Glomerular endothelial cell (primary cell): Measurements from ENCODE around the gene CCSAP. TPM values are rescaled to one million over a fixed set of nuclear protein-coding genes. Genes with fewer than 3 reads are reported as not detected.

Experiments
- DNase-seq: peaks from one replicate; pipeline ENCODE4 v3.0.0-alpha.2; 2011; ENCODE audit warnings: low read depth, low spot score; ENCODE audit errors: extremely low read depth
- total RNA-seq: library from RNA; depleted of rRNA; stranded (reverse); fragments of >200 nt; gene quantifications from 2 replicates; pipeline ENCODE4 v1.2.3, GENCODE V29; 2015

The CCSAP gene
- total RNA-seq, 1 donor from 2014 or later, result 3.6 TPM

DNA sequence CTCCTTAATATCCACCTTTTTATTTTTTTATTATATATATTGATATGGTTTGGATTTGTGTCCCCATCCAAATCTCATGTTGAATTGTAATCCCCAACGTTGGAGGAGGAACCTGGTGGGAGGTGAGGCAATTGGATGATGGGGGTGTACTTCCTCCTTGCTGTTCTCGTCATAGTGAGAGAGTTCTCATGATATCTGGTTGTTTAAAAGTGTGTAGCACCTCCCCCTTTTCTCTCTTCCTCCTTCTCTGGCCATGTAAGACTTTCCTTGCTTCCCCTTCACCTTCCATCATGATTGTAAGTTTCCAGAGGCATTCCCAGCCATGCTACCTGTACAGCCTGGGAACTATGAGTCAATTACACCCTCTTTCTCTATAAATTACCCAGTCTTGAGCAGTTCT is 22.7 kb upstream of the CCSAP start:
- DNase-seq, result no peak

DNA sequence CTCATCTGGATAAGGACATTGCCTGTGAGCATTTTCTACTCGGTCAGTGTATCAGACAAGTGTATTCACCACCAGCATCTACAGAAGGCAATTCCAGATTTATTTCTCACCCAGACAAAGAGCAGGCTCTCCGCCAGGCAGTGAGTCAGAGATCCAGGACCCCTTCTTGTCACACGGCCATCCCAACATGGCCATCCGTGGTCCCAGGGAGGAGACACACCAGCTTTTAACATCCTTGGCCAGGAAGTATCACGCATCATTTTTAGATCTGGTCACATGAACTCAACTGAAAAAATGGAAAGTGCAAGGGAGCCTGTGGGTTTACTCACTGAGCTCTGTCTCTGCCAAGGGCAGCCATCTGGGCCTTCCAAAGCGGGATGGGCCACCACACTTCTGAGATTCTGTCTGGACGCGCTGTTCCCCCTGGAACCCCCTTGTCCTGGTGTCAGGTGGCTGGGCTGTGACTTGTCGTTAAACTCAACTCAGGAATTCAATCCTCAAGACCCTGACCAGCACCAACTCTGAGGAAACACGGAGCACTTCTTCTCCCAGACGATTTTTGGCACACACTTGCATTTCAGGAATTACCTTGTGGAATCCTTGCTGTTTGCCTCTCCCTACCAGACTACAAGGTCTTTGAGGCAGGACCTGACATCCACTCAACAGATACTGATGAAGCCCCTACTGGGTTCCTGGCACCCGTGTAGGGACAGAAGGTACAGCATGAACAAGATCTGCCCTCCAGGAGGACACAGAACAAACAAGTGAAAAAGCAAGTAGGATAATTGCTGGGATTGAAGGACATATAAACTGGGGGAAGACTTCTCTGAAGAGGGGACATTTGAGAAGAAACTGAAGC is 21.6 kb upstream of the CCSAP start:
- DNase-seq, result no peak

- no peak for DNase-seq
Measured at GRCh38 chr1:229363723-229364122, 20.9 kb upstream of the CCSAP start.

DNA sequence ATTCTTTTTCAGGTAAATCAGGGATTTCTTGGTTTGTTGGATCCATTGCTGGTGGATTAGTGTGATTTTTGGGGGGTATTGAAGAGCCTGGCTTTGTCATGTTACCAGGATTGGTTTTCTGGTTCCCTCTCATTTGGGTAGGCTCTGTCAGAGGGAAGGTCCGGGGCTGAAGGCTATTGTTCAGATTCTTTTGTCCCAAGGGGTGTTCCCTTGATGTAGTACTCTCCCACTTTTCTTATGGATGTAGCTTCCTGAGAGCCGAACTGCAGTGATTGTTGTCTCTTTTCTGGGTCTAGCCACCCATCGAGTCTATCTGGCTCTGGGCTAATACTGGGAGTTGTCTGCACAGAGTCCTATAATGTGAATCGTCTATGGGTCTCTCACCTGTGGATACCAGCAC is 17.6 kb upstream of the CCSAP start:
- DNase-seq, result no peak

DNA sequence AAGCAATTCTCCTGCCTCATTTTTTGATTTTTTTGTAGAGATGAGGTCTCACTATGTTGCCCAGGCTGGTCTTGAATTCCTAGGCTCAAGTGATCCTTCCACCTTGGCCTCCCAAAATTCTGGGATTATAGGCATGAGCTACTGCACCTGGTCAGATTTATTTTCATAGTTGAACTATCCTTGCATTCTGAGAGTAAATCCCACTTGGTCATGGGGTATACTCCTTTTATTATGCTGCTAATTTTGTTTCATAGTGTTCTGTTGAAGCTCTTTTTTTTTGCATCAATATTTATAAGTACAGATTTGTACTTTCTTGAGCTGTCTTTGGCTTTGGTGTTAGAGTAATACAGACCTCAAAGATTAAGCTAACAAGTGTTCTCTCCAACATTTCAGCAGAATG is 12.8 kb upstream of the CCSAP start:
- DNase-seq, result no peak

- DNase-seq, result no peak
Measured at GRCh38 chr1:229354226-229354625, 11.4 kb upstream of the CCSAP start.

GRCh38 chr1:229352975-229353374 is 10.1 kb upstream of the CCSAP start:
- no peak for DNase-seq

DNA sequence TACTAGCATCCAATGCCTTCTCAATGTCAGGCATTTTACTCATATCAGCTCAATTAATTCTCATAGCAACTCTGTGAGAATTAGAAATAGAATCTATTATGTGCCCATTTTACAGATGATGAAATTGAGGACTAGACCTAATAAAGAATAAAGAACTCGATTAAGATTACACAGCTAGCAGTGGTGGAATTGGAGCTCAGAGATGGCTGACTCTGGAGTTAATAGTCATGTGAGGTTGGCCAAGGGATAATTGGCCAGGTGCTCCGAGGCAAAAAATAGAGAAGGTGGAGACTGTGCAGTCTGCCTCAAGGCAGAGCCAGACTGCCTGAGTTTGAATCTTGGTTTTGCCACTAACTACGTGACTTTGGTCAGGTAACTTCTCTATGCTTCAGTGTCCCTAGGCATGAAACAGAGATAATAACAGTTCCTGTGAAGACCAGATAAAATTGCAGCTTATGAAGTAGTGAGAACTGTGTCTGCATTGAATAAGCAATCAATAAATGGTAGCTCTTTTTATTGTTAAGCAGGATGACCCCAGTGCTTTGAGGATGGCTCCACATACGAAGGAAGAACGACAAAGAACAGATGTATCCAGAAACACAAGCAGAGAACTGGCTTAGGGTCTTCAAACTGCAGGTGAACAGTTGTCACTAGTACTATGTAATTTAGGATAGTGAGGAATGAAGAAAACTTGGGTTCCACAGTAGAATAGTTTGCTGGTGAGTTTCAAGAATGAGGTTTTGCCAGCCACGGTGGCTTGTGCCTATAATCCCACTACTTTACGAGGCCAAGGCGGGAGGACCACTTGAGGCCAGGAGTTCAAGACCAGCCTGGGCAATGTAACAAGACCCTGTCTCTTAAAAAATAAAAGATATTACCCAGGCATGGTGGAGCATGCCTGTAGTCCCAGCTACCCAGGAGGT is 6.9 kb upstream of the CCSAP start:
- no peak for DNase-seq

DNA sequence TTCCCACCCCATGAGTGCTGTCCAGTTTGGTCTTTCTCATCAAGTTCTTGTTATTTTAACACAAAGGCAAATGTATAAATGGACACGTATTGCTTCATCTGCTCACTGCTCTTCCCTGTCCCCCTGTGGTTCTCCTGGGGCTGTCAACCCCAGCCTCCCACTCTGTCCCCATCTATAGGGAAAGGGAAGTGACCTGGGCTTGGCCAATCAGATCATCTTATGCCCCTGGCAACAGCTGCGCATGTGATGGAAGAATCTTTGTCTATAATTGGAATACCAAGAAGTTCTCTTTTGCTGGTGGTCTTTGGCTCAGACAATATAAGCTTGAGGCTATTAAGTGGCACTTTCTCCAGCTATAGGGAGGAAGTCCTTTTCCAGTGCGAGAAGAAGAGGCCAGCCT is 4.7 kb upstream of the CCSAP start:
- DNase-seq, result no peak

DNA sequence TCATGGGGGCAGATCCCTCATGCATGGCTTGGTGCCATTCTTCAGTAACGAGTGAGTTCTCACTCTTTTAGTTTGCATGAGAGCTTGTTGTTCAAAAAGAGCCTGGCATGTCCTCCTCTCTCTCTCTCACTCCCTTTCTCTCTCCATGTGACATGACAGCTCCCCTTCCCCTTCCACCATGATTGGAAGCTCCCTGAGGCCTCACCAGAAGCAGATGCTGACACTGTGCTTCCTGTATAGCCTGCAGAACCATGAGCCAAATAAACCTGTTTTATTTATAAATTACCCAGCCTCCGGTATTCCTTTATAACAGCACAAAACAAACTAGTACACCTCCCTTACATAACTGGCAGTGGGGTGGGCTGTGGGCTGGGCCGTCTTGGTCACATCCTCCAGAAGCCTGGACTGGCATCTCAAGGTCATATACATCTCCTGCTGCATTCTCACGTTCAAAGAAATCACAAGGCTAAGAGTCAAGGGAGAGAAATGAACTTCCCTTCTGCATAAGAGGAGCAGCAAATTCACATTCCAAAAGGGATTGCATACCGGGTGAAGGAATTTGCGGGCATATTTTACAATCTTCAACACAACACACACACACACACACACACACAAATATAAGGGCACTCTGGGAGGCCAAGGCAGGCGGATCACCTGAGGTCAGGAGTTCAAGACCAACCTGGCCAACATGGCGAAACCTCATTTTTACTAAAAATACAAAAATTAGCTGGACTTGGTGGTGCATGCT is 2.3 kb upstream of the CCSAP start:
- DNase-seq, result no peak

GRCh38 chr1:229344139-229344538 is 1.3 kb upstream of the CCSAP start:
- no peak for DNase-seq

DNA sequence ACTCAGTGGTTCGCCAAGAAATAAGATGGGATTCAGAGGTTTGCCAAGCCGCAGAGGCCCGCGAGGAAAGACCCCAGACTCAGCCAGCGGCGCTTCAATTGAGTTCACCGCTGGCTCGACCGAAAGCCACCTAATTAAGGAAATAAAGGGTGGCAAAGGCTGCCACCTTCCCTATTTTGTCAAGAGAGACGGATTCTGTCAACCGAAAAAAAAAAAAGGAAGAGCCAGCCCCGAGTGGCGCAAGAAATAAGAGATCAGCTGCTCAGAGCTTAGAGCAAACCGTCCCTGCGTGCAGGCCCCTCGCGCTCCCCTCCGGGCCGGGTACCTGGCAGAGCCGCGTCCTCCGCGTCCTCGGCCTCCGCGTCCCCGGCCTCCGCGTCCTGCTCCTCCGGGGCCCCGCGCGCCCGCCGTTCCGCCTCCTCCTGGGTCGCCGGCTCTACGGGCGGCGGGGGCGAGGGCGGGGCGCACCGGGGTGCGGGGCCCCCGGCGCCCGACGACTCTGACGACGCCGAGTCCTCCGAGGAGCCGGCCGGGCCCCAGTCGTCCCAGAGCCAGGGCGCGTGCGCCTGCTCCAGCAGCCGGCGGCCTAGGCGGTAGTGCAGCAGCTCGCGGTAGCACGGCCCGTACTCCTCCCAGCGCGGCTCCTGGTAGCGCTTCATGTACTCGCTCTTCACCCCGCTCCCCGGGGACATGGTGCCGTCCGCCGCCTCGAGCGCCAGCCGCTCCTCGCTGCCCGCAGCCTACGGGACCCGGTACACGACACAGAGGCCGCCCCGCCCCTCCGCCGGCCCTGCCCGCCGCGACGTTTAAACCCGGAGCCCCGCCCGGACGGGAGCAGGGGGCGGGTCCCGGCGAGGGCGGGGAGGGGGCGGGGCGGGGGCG is 832 bp downstream of the CCSAP start:
- no peak for DNase-seq

- no peak for DNase-seq
Measured at GRCh38 chr1:229340496-229340895, 2.4 kb downstream of the CCSAP start.

GRCh38 chr1:229339520-229339919 is 3.3 kb downstream of the CCSAP start:
- DNase-seq, result no peak

- DNase-seq, result no peak
Measured at GRCh38 chr1:229339086-229339485, 3.8 kb downstream of the CCSAP start.

GRCh38 chr1:229336345-229336744 is 6.5 kb downstream of the CCSAP start:
- DNase-seq, result no peak

DNA sequence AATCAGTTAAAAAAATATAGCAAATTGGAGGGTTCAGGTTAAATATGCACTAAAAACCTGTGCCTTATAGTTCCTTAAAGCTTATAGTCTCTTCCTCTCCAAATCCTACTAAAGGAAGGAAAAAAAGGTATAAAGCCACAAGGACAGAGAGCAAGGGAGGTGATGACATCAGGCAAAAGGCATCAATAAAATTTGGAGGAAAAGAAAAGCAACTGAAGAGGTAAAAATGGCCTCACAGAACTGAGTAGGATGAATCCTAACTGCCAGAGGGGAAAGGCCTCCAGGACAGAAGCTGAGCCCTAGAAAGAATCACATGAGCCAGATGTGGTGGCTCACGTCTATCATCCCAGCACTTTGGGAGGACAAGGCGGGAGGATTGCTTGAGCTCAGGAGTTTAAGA is 8.1 kb downstream of the CCSAP start:
- no peak for DNase-seq

DNA sequence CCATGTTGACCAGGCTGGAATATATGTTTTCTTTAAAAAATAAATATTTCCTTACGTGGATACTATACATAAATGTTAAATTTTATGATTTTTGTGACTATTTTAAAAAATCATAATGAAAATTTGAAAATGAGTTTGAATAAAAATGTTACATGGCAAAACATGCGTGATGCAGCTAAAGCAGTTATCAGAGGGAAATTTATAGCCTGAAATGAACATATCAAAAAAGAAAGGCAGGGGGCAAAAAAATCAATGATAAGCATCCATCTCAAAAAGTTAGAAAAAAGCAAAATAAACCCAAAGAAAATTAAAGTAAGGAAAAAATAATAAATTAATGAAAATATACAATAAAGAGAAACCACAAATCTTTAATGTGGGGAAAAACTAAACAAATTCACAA is 8.6 kb downstream of the CCSAP start:
- no peak for DNase-seq

DNA sequence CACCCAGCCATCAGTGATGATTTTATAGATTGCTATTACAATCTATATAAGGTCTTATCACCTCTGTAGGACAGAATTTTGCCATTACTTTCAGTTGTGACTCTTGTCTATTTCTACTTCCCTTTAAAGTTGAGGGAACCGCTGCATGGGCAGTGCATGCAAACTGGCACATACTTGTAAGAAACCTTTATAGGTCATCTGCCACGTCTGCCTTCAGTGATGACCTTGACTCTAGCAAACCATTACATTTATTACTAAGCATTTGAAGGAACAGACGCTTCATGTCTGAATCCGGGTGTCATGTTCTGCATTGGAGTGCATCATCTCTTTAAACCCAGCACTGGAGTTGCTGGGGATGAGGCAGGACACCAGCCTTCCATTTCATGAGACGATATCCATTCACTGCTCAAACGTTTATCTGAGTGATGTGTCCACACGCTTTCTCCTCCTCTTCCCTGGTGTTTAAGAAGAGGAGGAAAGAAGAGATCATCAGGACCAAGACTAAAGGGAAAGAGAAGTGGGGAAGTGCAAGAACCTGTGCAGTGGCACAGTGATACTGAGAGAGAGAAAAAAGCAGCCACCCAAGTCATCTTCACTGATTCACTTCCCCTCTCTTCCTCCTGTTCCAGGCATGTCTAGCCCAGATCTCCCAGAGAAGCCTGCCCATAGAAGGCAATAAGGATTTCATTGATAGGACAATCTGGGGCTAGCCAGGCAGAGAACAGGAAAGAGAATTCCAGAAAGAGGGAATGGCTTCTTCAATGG is 14.1 kb downstream of the CCSAP start:
- no peak for DNase-seq
